GM21619 (cell line): ENCODE data around the gene ZCCHC17.

Experiments
- ATAC-seq: cut with Tn5 transposase; IDR thresholded peaks from one replicate; pipeline ENCODE4 v1.9.1; 2021; ENCODE audit not compliant: unreplicated experiment

ZCCHC17 gene

GRCh38 chr1:31389616-31390015, 92.8 kb downstream of the ZCCHC17 start:
- no peak for ATAC-seq

- ATAC-seq = no peak
Observed at GRCh38 chr1:31390071-31390470, 93.2 kb downstream of the ZCCHC17 start.

- no peak for ATAC-seq
Observed at GRCh38 chr1:31393463-31393862, 96.6 kb downstream of the ZCCHC17 start.

- ATAC-seq = peak; percentile 80
Observed at GRCh38 chr1:31394584-31395193, 97.9 kb downstream of the ZCCHC17 start.

GRCh38 chr1:31396633-31397351, 100.0 kb downstream of the ZCCHC17 start:
- ATAC-seq = no peak

- no peak for ATAC-seq
Observed at GRCh38 chr1:31397360-31398095, 100.7 kb downstream of the ZCCHC17 start.

- ATAC-seq = no peak
Observed at GRCh38 chr1:31398246-31398645, 101.4 kb downstream of the ZCCHC17 start.

GRCh38 chr1:31399976-31400375, 103.1 kb downstream of the ZCCHC17 start:
- no peak for ATAC-seq

GRCh38 chr1:31400393-31400792, 103.6 kb downstream of the ZCCHC17 start:
- no peak for ATAC-seq

GRCh38 chr1:31401241-31401640, 104.4 kb downstream of the ZCCHC17 start:
- no peak for ATAC-seq

GRCh38 chr1:31405578-31406245, 108.9 kb downstream of the ZCCHC17 start:
- ATAC-seq = no peak

GRCh38 chr1:31407029-31407626, 110.3 kb downstream of the ZCCHC17 start:
- no peak for ATAC-seq

GRCh38 chr1:31408788-31409318, 112.0 kb downstream of the ZCCHC17 start:
- no peak for ATAC-seq

GRCh38 chr1:31409946-31410858, 113.4 kb downstream of the ZCCHC17 start:
- no peak for ATAC-seq

GRCh38 chr1:31410871-31411270, 114.0 kb downstream of the ZCCHC17 start:
- ATAC-seq = no peak

- no peak for ATAC-seq
Observed at GRCh38 chr1:31412205-31412604, 115.4 kb downstream of the ZCCHC17 start.

GRCh38 chr1:31412732-31413404, 116.0 kb downstream of the ZCCHC17 start, which contains the start of gene SERINC2:
SERINC2 (plus strand) TSS chr1:31413213; CDS start chr1:31413266, 53 bp downstream.
- ATAC-seq = no peak

GRCh38 chr1:31413405-31414001, 116.7 kb downstream of the ZCCHC17 start:
- no peak for ATAC-seq
